Stimulated activated CD8-positive, alpha-beta memory T cell treated with anti-CD3 and anti-CD28 coated beads, Interleukin-4, amount 100 ng/mL, for 24 hours (primary cell): ENCODE data around the gene ABLIM1.

Experiments
- DNase-seq: peaks from one replicate; pipeline ENCODE4 v3.0.0-alpha.2; 2020; ENCODE audit warnings: low read depth

Gene ABLIM1

DNA sequence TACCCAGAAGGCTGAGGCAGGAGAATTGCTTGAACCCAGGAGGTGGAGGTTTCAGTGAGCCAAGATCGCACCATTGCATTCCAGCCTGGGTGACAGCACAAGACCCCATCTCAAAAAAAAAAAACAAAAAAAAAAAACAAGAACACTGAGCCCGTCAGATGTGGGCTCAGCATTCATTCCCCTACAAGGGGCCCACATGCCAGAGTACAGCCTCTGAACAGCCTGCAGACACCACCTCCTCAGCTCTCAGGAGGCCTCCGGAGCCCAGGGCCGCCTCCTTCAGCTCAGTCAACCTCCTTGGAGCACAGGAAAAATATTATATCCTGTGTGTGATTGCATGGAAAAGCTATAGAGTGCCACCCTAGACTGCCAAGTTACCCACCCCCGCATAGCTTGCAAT is 112.3 kb downstream of the ABLIM1 start:
- no peak for DNase-seq

DNA sequence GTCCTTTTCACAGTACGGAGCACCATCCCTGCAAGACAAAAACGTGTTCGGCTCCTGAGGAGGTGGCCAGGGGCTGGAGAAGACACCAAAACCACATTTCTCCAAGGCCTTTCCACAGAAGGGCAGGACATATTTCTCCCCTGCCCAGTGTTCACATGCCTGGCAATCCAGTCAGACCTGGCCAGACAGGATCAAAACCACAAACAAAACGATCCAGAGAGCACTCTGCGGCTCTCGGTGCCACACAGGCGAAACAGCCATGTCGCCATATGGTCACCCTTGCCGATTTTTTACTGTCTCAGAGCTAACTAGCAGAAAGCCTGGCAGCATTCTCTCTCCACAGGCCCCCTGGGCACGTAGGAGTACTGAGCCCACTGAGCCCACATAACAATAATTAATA is 113.0 kb downstream of the ABLIM1 start:
- no peak for DNase-seq

DNA sequence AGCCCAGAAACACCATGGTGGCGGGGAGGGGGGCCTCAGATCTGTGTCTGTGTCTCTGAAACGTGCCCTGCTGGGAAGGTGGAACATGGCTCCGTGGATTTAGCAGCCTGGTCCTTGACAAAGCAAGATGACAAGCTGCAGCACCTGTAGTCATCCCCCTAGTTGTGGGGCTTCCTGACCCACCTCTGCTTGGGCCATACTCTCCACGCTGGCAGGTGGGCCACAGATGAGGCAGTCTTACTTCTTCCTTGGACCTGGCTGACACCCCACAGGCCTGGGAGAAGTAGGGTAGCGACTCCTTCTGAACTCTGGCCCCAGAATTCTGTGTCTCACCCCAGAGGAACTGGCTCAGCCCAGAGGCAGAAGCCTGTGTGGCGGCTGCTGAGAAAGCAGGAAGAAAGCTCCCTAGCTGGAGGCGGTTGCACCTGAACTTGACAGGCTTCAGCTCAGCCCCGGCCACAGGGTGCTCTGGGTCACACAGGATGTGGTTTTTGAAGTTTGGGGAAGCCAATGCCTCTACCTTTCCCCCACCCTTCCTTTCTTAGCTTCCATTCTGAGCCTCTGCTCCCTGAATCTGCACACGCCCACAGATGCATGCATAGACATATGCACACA is 113.9 kb downstream of the ABLIM1 start:
- peak; percentile 51 for DNase-seq

DNA sequence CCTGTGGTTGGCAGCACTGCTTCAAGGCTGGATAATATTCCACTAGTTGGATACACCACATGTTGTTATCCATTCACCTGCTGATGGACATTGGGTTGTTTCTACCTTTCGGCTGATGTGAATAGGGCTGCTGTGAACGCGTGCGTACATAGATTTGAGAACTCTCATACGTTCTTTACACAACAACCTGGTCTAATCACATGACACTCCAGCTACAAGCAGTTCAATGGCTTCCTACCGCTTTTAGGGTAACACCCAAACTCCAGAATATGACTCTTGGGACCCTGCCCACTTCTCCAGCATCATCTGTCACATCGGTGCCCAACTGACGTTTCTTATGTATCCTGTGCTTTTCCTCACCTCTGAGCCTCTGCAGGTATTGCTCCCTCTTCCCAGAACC is 114.6 kb downstream of the ABLIM1 start:
- DNase-seq: no peak

DNA sequence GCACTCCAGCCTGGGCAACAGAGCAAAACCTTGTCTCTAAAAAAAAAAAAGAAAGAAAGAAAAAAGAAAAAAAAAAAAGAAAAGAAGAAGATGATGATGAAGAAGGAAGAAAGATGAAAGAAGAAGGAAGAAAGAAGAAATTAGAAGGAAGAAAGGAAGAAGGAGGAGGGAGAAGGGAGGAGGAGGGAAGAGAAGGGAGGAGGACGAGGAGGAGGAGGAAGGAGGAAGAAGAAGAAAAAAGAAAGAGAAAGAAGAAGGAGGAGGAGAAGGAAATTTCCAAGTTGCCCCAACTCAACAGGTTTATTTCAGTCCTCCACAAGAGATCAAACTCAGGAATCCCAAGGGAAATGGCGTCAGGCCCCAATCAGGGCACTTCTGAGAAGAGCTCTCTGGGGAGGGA is 115.7 kb downstream of the ABLIM1 start:
- no peak for DNase-seq

DNA sequence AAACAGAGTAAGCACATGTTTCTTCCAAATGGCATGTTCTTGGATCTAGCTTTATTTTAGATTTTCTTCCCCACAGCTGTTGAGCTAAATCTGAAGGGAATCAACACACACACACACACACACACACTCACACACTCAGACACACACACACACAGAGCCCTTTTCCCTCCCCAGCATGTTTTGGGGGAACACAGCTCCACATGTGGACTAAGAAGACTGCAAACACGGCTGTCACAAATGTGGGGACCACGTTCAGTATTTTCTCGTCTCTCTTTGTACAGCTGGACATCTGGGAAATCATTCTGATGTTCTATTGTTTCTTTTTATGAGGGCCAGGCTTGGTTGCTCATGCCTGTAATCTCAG is 116.3 kb downstream of the ABLIM1 start:
- DNase-seq: no peak

DNA sequence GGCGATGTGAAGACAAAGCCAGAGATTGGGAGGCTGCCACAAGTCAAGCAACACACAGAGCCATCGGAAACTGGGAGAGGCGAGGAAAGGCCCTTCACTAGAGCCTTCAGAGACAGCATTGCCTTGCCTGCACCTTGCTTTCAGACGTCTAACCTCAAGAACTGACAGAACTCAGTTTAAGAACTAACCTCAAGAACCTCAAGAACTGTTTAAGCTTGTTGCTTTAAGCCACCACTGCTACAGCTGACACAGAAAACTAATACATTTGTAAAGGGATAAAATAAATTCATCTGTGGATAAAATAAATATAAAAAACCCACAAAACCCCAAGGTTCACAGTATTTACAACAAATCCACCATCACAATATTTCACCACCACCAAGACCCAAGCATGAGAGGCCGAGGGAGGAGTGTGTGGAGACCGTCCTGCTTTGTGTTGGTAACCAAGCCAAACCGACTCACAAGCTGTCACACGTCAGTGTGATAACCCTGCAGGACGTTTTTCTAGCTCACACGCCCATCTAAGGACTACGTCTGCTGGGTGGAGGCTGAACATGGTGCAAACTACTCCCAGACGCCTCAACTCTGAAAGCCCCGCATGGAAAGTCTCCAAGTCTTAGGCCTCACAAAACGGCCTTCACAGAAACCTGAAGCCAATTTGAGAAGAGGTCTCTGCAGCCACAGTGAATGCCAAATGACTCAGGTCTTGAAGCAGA is 116.8 kb downstream of the ABLIM1 start:
- DNase-seq: peak; percentile 45

DNA sequence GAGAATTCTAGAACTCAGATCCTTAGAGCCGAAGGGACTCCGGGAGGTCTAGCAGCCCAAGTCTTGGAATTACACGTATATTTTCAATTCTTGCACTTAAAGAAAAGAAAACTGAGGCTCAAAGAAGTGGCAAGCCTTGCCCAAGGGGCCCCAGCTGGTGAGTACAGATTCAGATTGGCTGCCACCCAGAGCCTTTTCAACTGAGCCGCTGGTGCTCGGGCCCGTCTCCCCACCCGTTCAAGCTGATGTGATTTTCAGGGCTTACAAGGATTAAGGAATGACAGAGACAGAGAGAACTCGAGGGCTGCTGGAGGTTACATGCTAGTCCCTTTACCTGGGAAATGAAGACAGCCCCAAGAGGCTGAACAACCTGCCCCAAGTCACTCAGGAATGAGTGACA is 117.8 kb downstream of the ABLIM1 start:
- DNase-seq: no peak

DNA sequence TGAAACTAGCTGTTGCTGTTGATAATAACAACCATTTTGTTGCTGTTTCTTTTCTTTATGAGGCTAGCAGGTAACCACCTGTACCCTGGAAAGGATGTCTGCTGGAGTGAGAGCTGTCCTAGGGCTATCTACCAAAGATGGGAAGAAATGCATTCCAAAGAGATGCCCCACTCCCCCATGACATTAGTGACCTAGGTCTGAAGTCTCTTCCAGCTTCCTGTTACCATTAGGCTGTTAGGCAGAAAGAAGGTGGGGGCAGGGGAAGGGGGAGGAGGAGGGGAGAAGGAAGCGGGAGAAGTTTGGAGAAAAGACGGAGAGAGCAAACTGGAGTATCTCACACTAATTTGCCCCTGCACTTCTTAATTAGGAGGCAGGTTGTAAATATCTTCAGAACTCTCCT is 118.5 kb downstream of the ABLIM1 start:
- DNase-seq: no peak

DNA sequence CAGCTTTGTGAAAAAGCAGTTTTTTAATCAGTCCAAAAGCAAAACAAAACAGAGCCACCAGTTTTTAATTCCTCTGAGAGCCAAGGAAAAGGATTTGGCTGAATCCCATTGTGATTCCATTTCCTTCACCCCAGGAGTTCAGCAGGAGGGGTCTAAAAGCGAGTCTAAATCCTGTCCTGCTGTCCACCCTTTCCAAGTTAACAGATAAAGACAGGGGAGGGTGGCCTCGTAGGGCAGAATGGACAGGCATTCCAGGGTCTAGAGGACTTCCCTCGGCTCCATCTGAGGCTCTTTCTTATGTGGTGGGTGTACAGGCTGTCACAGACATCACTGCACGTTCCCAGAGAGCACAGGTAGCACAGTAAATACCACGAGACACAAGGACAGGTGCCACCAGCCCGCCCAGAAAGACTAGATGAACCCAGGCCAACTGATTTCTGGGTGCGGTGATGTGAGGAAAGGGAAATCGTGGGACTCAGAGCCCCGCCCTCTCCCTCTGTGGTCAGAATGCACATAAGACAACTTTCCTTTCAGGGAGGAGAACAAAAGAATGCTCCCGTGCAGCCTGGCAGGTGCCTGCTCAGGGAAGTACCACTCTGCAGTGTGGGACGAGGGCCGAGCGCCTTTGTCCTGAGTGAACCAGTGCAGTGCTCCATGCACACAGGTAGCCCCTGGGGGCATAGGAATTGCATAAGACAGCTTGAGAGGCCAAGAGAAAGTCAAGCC is 119.7 kb downstream of the ABLIM1 start:
- DNase-seq: no peak

DNA sequence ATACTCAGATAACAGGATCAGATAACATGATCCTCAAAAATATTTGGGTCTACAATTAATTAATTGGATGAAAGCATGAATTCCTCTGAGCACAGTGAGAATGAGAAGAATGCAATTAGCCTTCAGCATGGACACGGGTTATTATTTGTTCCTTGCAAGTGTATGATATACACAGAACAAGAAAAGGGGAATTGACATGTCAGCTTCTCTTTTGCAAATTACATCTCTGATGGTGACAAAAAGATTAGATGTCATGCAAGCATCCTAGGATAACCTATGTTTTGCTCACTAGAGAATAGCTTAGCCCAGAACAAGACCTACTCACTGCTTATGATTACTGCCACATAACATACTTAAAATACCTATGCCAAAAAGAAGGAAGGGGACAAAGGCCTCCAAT is 120.3 kb downstream of the ABLIM1 start:
- DNase-seq: no peak

DNA sequence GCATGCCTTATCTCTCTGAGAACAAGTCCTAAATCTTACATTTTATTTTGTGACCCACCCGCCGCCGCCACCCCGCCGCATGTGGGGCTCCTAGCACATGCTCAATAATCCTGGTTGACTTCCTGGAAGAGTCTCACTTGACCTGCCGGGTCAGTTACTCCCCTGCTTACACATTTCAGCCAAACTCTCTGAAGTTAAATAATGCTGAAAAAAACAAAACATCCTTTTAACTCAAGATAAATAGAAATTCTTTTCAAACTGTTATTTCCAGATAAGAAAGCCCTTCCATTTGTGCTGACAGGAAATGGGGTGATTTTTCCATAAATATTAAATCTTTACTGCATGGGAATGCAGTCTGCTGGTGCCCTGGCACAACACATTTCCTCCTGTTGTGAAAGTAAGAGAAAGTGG is 123.5 kb downstream of the ABLIM1 start:
- DNase-seq: no peak

DNA sequence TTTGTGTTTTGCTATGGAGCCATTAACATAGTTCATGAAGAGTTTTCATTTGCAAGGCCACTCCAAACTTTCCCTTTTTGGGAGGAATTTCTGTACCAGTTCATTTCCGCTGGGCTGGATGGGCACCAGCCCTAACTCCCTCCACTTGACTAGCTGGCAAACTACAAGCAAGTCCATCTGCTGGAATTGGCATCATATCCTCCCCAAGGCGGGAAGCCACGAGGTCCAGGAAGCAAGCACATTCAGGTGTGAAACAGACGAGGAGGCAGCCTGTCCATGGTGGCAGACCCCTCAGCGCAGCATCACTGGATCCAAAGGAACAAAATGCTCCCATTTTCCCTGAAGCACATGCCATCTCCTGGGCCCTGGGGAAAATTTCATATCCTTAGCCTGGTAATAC is 125.8 kb downstream of the ABLIM1 start:
- DNase-seq: no peak

DNA sequence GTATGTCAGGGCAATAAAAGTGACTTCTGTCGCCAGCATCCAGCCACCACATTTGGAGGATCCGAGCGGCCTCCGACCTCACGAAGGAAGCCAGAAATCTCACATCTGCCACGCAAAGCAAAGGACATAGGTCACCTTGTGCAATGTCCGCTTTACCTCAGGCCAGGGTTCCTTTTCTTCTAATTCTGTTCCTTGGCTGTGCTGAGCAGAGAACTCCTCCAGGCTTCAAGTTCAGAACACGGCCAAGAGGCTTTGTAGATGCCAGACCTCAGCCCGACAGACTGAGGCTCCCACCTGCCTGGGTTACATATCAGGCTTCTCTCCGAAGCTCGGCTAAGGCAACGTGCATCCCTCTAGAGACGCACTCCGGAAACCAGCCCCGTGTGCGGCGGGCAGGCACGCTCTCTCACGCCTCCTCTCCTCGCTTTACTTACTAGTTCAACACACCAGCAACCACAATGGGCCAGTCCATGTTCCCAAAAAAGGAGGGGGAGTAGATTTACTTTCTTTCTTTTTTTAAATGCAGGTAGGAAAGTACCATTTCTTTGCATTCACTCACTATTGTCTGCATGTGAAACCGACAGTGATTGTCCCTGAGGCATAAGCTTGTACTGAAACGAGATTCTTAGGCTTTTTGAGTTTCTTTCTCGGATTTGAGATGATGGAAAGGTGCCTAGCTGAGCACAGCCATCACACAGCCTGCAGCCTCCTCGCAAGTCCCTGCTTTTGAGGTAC is 131.4 kb downstream of the ABLIM1 start:
- peak; percentile 79 for DNase-seq

DNA sequence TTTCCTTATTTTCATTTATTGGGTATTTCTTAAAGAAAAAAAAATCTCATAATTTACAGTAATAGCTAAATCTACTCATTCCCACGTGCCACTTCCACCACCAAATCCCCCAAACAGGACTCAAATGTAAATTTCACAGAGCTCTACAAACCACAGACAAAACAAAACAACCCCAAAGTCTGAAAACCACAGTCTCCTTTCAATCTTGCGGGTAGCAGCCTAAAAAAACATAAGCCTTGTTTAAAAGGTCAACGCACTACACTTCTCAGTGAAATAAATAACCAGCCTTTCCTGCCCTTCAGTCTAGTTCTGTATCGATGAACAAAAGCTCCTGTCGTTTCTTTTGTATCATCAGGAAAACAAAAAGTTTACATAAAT is 132.0 kb downstream of the ABLIM1 start:
- DNase-seq: no peak

DNA sequence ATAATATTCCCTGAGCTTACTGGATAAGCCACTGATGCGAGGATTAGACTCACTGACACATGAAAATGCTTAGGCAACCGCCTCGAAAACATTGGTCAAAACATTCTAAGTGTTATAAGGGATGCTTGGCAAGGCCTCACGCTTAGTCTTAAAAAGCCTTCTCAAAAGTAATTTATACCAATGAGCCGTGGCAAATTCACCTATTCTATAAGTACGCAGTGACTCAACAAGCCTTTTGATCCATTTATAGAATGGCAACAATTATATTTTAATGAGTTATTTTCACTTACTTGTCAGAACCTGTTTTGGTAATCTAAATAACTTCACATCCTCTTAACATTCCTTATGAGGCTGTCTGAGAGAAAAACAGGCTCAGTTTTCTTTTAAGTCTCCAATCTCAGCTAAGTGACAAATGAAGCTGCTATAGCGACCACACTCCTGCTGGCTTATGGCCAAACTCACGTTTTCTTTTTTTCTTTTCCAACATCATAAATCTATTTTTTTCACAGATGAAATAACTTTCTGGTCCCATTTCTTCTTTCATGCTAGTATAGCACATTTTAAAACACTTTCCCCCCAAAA is 132.6 kb downstream of the ABLIM1 start:
- DNase-seq: no peak

DNA sequence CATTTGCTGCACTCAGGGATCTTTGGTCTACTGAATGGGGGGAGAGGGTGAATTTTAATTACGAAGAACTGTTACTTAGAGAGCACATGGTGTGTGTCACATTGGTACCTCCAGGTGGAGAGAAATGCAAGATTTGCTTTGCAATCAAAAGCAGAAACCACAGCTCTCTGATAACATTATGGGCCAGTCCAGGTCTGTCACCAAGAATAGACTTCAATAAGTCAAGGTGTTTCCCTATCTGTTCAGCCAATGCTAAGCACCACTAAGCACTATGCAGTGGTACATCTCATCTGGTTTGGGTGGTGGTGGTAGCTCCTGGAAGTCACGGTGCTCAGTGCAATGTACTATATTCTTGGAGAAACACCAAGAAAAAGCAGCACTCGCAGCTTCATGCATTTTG is 134.2 kb downstream of the ABLIM1 start:
- DNase-seq: no peak

DNA sequence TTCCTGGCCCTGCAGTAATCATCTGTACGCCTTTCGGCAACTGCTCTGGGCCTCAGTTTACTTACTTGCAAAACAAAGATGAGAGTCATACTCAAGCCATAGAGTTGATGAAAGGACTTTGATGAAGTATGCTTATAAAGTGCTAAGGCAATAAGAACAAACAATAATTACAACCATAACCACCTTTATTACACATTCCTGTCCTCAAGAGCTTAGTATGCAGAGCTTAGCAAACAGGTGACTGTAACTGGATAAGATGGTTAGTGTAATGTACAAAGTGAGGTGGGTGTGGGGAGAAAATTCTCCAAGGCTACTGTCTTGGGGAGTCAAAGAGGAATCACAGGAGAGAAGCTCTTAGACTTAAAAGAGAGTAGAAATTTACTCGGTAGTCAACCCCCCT is 136.8 kb downstream of the ABLIM1 start:
- DNase-seq: no peak

DNA sequence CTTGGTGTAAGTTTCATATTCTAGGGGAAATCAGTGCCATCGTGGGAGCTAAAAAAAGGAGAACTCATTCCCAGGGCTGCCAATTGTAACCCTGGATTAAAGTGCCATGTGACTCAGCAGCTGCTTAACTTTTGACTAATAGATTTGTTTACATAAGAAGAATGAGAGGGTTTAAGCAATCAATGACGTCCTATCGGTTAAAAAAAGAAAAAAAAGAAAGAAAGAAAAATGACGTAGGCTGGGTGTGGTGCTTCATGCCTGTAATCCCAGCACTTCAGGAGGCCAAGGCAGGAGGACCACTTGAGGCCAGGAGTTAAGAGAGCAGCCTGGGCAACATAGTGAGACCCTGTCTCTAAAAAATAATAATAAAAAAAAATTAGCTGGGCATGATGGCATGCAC is 137.6 kb downstream of the ABLIM1 start:
- DNase-seq: no peak

DNA sequence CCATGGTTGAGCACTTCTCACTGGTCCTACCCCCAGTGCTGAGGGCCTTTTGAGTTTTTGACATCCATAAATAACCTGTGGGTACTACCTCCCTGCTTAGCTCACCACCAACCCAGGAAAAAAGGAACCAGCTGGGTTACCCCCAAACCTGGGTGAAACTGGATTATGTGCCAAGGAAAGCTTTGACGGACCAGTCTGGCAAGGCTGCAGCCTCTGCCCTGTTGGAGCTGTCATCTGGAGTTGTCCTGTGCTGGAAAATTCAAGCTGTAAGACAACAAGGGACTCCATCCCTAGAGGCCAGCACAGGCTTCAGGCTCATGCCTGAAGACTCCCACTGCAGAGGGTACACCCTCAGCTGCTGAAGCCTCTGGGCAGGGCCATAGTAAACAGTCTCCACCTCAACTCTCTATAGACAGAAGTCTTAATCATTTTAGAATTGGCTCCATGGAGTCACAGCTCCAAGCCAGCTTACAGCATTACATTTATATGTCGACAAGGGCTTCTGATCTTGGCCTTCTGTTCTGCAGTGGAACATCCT is 138.2 kb downstream of the ABLIM1 start:
- DNase-seq: no peak

DNA sequence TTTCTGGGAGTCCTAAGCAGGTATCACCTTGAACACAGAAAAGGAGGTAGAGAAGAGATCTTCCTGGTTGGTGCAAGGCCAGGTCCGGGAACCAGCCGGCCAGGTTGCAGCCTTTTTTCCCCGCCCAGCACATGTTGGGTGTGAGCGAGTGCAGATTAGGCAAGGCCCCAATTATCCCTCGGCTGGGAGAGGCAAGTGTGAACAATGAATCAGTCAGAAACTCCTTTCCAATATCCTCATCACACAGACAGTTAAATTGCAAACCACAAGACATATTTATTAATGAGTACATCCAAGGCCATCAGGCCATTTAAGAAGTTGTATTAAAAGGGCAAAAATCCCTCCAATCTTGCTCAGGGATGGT is 138.8 kb downstream of the ABLIM1 start:
- no peak for DNase-seq
